OCI-LY3 (cell line): ENCODE results near the gene FTH1.

Source experiments
- H2AFZ ChIP-seq: fragments of 200-600, 300-600 bp; shearing (Covaris generic); 2 replicates; pipeline ENCODE4 v1.6.0; 2014; ENCODE audit warnings: antibody characterized with exemption, low read depth, low read length
- H3K27ac ChIP-seq: fragments of 200-600, 300-600 bp; sonication (generic); 2 replicates; pipeline ENCODE4 v1.5.1; 2014; ENCODE audit warnings: mild to moderate bottlenecking, low read length, moderate library complexity, mixed read lengths
- H3K27me3 ChIP-seq: fragments of 200-600, 300-600 bp; sonication (generic); 2 replicates; pipeline ENCODE4 v1.6.1; 2014; ENCODE audit warnings: low read depth, low read length, mixed read lengths
- H3K36me3 ChIP-seq: fragments of 200-600, 300-600 bp; sonication (generic); replicated peaks from 2 replicates; pipeline ENCODE3; 2014; ENCODE audit warnings: low read depth, low read length, mixed read lengths
- H3K4me1 ChIP-seq: fragments of 300-600, 200-600 bp; sonication (generic); 2 replicates; pipeline ENCODE4 v1.6.1; 2014; ENCODE audit warnings: low read length, mixed read lengths
- H3K4me2 ChIP-seq: fragments of 200-600, 300-600 bp; sonication (generic); 2 replicates; pipeline ENCODE4 v1.6.1; 2014; ENCODE audit warnings: low read length, mixed read lengths
- H3K4me3 ChIP-seq: fragments of 300-600, 200-600 bp; sonication (generic); 2 replicates; pipeline ENCODE4 v1.5.1; 2014; ENCODE audit warnings: antibody characterized with exemption, mild to moderate bottlenecking, low read length, moderate library complexity
- H3K79me2 ChIP-seq: fragments of 300-600, 200-600 bp; shearing (Covaris generic); 2 replicates; pipeline ENCODE4 v1.6.1; 2014; ENCODE audit warnings: mild to moderate bottlenecking, low read length, mixed read lengths
- H3K9ac ChIP-seq: fragments of 300-600, 200-600 bp; shearing (Covaris generic); 2 replicates; pipeline ENCODE4 v1.6.0; 2014; ENCODE audit warnings: mild to moderate bottlenecking, low read length, moderate library complexity
- H3K9me3 ChIP-seq: fragments of 200-600, 300-600 bp; shearing (Covaris generic); 2 replicates; pipeline ENCODE4 v1.6.1; 2014; ENCODE audit warnings: low read length, mixed read lengths; ENCODE audit not compliant: insufficient read depth
- H4K20me1 ChIP-seq: fragments of 200-600, 300-600 bp; sonication (generic); 2 replicates; pipeline ENCODE4 v1.6.1; 2016; ENCODE audit warnings: low read length, mixed read lengths; ENCODE audit not compliant: insufficient read depth
- EZH2phosphoT487 ChIP-seq: fragments of 200-600 bp; shearing (Covaris generic); IDR thresholded peaks from 2 replicates; pipeline ENCODE4 v1.6.1; 2018; ENCODE audit warnings: antibody characterized with exemption, mixed run types, low read depth
- TF ChIP-seq, protein P1 (sequence below): fragments of 200-600, 300-600 bp; sonication (generic); IDR thresholded peaks from 2 replicates; pipeline ENCODE4 v1.5.1; 2014; ENCODE audit warnings: antibody characterized with exemption, low read length, low read depth

The FTH1 gene

DNA sequence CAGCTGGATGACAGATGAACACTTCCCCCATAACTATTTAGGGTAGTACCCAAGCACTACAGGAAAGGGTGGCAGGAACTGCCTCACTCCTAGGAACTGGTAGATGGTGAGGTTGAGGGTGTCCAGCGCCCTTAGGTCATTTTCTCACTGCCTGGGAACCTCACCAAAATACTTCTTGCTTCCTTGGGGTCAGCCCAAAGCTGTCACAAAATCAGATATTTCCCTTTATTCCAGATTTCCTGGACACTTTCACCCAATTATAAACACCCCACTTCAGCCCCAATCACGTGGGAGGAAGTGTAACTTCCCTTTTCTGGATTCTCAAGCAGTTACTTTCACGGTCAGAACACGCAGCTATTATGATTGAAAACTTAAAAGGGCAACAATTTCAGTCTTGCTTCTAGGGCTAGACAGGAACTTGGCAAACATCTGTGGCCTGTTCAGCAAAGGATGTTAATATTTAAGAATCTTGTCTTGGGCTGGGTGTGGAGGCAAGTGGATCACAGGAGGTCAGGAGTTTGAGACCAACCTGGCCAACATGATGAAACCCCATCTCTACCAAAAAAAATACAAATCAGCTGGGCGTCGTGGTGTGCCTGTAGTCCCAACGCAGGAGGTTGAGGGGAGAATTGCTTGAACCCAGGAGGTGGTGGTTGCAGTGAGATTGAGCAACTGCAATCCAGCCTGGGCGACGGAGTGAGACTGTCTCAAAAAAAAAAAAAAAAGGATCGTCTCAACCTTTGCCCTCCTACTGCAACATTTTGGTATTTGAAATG lies 4.0 kb downstream of the FTH1 start:
- Histone ChIP-seq H3K79me2 (peaks cover 27% of the 10 kb centered on the region), H3K36me3 (peaks cover 35% of the 10 kb centered on the region), H4K20me1 (peaks cover 33% of the 10 kb centered on the region), H2AFZ (no peak overlapping the region), H3K27ac (peak overlapping the region; percentile 71), H3K4me3 (peak overlapping the region; percentile 18; the same call in 1 of the 2 replicates), H3K9me3 (no peaks in the 10 kb centered on the region), H3K27me3 (no peaks in the 10 kb centered on the region), H3K4me1 (peaks cover 40% of the 10 kb centered on the region), H3K4me2 (peak overlapping the region; percentile 52), H3K9ac (no peak overlapping the region)
- TF ChIP-seq EZH2phosphoT487 = no peak

DNA sequence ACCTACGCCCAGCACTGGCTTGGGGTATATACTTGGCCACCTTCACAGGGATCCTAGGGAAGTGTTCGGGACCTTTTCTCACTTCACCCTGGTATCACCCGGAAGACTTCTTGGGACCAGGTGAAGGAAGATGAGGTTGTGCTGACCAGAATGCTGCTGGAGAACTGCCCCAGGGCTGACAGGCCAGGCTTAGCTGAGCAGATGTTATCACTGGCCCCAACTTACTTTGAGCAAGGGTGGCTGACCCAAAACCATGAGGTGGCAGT lies 4.5 kb downstream of the FTH1 start:
- 0 out of 2 replicates have a peak overlapping the region, but pooled peaks have one; percentile 1 for H3K4me3 ChIP-seq
- H3K27ac ChIP-seq = peak overlapping the region; percentile 71
- peaks cover 33% of the 10 kb centered on the region for H4K20me1 ChIP-seq
- TF ChIP-seq, protein P1, sequence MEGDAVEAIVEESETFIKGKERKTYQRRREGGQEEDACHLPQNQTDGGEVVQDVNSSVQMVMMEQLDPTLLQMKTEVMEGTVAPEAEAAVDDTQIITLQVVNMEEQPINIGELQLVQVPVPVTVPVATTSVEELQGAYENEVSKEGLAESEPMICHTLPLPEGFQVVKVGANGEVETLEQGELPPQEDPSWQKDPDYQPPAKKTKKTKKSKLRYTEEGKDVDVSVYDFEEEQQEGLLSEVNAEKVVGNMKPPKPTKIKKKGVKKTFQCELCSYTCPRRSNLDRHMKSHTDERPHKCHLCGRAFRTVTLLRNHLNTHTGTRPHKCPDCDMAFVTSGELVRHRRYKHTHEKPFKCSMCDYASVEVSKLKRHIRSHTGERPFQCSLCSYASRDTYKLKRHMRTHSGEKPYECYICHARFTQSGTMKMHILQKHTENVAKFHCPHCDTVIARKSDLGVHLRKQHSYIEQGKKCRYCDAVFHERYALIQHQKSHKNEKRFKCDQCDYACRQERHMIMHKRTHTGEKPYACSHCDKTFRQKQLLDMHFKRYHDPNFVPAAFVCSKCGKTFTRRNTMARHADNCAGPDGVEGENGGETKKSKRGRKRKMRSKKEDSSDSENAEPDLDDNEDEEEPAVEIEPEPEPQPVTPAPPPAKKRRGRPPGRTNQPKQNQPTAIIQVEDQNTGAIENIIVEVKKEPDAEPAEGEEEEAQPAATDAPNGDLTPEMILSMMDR = no peak
- TF ChIP-seq EZH2phosphoT487 = no peak
- H3K79me2 ChIP-seq = peaks cover 27% of the 10 kb centered on the region
- H3K4me2 ChIP-seq = peak overlapping the region; percentile 52
- H3K36me3 ChIP-seq = peaks cover 35% of the 10 kb centered on the region
- H3K9ac ChIP-seq = no peak overlapping the region
- no peak overlapping the region for H2AFZ ChIP-seq
- H3K4me1 ChIP-seq = peaks cover 37% of the 10 kb centered on the region
- no peaks in the 10 kb centered on the region for H3K9me3 ChIP-seq
- no peaks in the 10 kb centered on the region for H3K27me3 ChIP-seq

DNA sequence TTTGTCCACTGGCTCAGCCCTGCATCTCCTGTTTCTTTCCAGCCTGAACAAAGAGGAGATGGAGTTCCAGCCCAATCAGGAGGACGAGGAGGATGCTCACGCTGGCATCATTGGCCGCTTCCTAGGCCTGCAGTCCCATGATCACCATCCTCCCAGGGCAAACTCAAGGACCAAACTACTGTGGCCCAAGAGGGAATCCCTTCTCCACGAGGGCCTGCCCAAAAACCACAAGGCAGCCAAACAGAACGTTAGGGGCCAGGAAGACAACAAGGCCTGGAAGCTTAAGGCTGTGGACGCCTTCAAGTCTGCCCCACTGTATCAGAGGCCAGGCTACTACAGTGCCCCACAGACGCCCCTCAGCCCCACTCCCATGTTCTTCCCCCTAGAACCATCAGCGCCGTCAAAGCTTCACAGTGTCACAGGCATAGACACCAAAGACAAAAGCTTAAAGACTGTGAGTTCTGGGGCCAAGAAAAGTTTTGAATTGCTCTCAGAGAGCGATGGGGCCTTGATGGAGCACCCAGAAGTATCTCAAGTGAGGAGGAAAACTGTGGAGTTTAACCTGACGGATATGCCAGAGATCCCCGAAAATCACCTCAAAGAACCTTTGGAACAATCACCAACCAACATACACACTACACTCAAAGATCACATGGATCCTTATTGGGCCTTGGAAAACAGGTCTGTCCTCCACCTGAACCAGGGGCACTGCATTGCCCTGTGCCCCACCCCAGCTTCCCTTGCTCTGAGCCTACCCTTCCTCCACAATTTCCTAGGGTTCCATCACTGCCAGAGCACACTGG lies 5.0 kb downstream of the FTH1 start:
- no peak overlapping the region for H3K4me3 ChIP-seq
- H3K4me1 ChIP-seq = peaks cover 37% of the 10 kb centered on the region
- H3K79me2 ChIP-seq = peaks cover 27% of the 10 kb centered on the region
- H3K9ac ChIP-seq = no peak overlapping the region
- H3K4me2 ChIP-seq = peak overlapping the region; percentile 52; the same call in 1 of the 2 replicates
- H2AFZ ChIP-seq = no peak overlapping the region
- peaks cover 33% of the 10 kb centered on the region for H4K20me1 ChIP-seq
- no peaks in the 10 kb centered on the region for H3K27me3 ChIP-seq
- peaks cover 35% of the 10 kb centered on the region for H3K36me3 ChIP-seq
- no peaks in the 10 kb centered on the region for H3K9me3 ChIP-seq
- H3K27ac ChIP-seq = peak overlapping the region; percentile 71
- no peak for TF ChIP-seq EZH2phosphoT487
- TF ChIP-seq, protein P1 = no peak

DNA sequence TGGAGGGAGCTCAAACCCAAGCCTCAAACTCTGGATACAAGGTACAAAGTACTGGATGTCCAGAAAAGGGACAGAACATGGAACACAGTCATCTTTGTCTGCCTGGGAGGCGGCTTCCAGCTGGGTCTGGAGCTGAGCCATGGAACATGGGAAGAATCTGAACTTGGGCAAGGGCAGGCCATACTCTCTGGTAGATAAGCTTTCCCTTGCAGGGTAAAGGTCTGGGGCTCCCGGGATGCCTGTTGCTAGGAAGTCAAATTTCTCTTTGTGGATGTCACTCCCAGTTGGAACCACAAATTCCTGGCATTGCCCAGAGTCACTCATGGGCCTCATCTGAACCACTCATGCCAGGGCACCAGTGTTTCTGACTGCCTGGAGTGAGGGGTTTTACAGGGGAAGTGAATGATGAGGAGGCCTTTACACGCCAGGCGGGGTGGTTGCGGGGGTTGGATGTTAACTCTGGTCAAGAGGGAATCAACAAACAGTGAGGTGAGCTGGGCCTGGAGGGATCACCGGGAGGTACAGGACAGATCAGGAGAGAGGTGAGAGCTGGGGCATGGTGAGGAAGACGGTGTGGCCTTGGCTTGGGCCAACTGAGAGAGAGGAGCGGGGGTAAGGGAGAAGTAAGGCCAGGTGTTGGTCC lies 5.7 kb downstream of the FTH1 start:
- no peak overlapping the region for H3K4me3 ChIP-seq
- H3K4me2 ChIP-seq = no peak overlapping the region
- peaks cover 37% of the 10 kb centered on the region for H3K4me1 ChIP-seq
- no peaks in the 10 kb centered on the region for H3K27me3 ChIP-seq
- peaks cover 34% of the 10 kb centered on the region for H3K36me3 ChIP-seq
- H4K20me1 ChIP-seq = peaks cover 30% of the 10 kb centered on the region
- H2AFZ ChIP-seq = no peak overlapping the region
- H3K27ac ChIP-seq = no peak overlapping the region
- no peaks in the 10 kb centered on the region for H3K9me3 ChIP-seq
- no peak overlapping the region for H3K9ac ChIP-seq
- peaks cover 20% of the 10 kb centered on the region for H3K79me2 ChIP-seq
- TF ChIP-seq, protein P1 = no peak
- no peak for TF ChIP-seq EZH2phosphoT487
